ENCODE measurements around the gene LRTM2. TPM values are rescaled to one million over a fixed set of nuclear protein-coding genes. Genes with fewer than 3 reads are reported as not detected.

Gene LRTM2
- total RNA-seq, 1 experiment from 2014 or later = not detected

- ChIA-PET POLR2A (ENCODE audit: unreplicated experiment) (interaction anchor here (0.6 kb wide), 1 partner anchor 21 kb away, joined by 19 read pairs; no protein-coding TSS in a partner anchor), CTCF (no interaction called here)
- H3K4me3 ChIP-seq (ENCODE audit: low read length) = no peak overlapping the region
- no peak overlapping the region for H3K4me2 ChIP-seq (ENCODE audit: low read length)
- no peak overlapping the region for H3K27ac ChIP-seq (ENCODE audit: low read length)
- H4K20me1 ChIP-seq (ENCODE audit: low read length) = no peaks in the 10 kb centered on the region
- TF ChIP-seq EZH2phosphoT487 (IDR thresholded peaks at IDR 0.05; ENCODE audit: borderline replicate concordance, low read length) = no peak
- no peak for TF ChIP-seq EZH2 (IDR thresholded peaks at IDR 0.05; ENCODE audit: low read length, unreplicated experiment)
- TF ChIP-seq, protein P1, sequence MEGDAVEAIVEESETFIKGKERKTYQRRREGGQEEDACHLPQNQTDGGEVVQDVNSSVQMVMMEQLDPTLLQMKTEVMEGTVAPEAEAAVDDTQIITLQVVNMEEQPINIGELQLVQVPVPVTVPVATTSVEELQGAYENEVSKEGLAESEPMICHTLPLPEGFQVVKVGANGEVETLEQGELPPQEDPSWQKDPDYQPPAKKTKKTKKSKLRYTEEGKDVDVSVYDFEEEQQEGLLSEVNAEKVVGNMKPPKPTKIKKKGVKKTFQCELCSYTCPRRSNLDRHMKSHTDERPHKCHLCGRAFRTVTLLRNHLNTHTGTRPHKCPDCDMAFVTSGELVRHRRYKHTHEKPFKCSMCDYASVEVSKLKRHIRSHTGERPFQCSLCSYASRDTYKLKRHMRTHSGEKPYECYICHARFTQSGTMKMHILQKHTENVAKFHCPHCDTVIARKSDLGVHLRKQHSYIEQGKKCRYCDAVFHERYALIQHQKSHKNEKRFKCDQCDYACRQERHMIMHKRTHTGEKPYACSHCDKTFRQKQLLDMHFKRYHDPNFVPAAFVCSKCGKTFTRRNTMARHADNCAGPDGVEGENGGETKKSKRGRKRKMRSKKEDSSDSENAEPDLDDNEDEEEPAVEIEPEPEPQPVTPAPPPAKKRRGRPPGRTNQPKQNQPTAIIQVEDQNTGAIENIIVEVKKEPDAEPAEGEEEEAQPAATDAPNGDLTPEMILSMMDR (conservative IDR thresholded peaks at IDR 0.05; ENCODE audit: low read depth, low read length) = no peak
- H3K4me1 ChIP-seq (ENCODE audit: insufficient read depth, low read length) = no peaks in the 10 kb centered on the region
- no peak overlapping the region for H2AFZ ChIP-seq (ENCODE audit: low read length)
- H3F3A ChIP-seq (ENCODE audit: low read length, unreplicated experiment) = no peaks in the 10 kb centered on the region
- H3K9ac ChIP-seq (ENCODE audit: low read length) = no peak overlapping the region
- no peaks in the 10 kb centered on the region for H3K9me3 ChIP-seq (ENCODE audit: low read length)
- H3K79me2 ChIP-seq (ENCODE audit: low read length) = no peaks in the 10 kb centered on the region
- ATAC-seq = no peak
- no TSS peak for BruUV-seq (replicated peaks)
- no peaks in the 10 kb centered on the region for H3K9me2 ChIP-seq (replicated peaks; ENCODE audit: low read length)
- H3K36me3 ChIP-seq (ENCODE audit: low read depth, low read length) = no peaks in the 10 kb centered on the region
- intact Hi-C loops (cut with micrococcal nuclease) = no loop called here
- peaks cover 77% of the 10 kb centered on the region for H3K27me3 ChIP-seq (ENCODE audit: low read length)
- DNase-seq = no peak
Observed at GRCh38 chr12:1870998-1871917, 50.9 kb downstream of the LRTM2 start.

DNA sequence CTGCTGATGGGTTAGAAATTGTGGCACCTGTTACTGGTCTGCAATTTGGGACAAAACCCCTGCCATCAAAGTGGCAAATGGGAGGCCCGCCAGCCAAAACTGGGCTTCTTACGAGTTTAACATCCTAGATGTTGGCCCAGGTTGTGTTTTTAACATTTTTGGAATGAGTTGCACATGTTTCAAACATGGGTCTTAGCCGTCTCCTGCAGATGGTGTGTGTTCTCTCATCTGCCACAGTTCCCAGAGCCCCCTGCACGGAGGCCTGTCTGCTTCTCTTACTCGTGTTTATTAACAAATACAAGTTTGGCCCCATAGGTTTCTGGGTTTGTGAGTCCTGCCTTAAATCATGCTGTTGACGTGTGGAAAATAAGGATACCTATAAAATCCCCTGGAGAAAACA, 51.6 kb downstream of the LRTM2 start:
- Histone ChIP-seq H3K4me2 (ENCODE audit: low read length) (no peak overlapping the region), H3K9me2 (replicated peaks; ENCODE audit: low read length) (no peaks in the 10 kb centered on the region), H3K79me2 (ENCODE audit: low read length) (no peaks in the 10 kb centered on the region), H3K4me3 (ENCODE audit: low read length) (no peak overlapping the region), H3K4me1 (ENCODE audit: insufficient read depth, low read length) (no peaks in the 10 kb centered on the region), H3K27me3 (ENCODE audit: low read length) (peaks cover 79% of the 10 kb centered on the region), H3K36me3 (ENCODE audit: low read depth, low read length) (no peaks in the 10 kb centered on the region), H3K9me3 (ENCODE audit: low read length) (no peaks in the 10 kb centered on the region), H4K20me1 (ENCODE audit: low read length) (no peaks in the 10 kb centered on the region), H3K9ac (ENCODE audit: low read length) (no peak overlapping the region), H3K27ac (ENCODE audit: low read length) (no peak overlapping the region), H2AFZ (ENCODE audit: low read length) (no peak overlapping the region), H3F3A (ENCODE audit: low read length, unreplicated experiment) (no peaks in the 10 kb centered on the region)
- ATAC-seq = no peak
- intact Hi-C loops (cut with micrococcal nuclease) = no loop called here
- ChIA-PET CTCF (no interaction called here), POLR2A (ENCODE audit: unreplicated experiment) (no interaction called here)
- no peak for DNase-seq
- no TSS peak for BruUV-seq (replicated peaks)
- TF ChIP-seq EZH2 (IDR thresholded peaks at IDR 0.05; ENCODE audit: low read length, unreplicated experiment) (no peak), EZH2phosphoT487 (IDR thresholded peaks at IDR 0.05; ENCODE audit: borderline replicate concordance, low read length) (no peak)
- TF ChIP-seq, protein P1 (conservative IDR thresholded peaks at IDR 0.05; ENCODE audit: low read depth, low read length) = no peak

GRCh38 chr12:1872448-1872847, 52.1 kb downstream of the LRTM2 start:
- H2AFZ ChIP-seq (ENCODE audit: low read length) = no peak overlapping the region
- no TSS peak for BruUV-seq (replicated peaks)
- DNase-seq = no peak
- H3K79me2 ChIP-seq (ENCODE audit: low read length) = no peaks in the 10 kb centered on the region
- ChIA-PET CTCF (no interaction called here), POLR2A (ENCODE audit: unreplicated experiment) (no interaction called here)
- no peak overlapping the region for H3K9ac ChIP-seq (ENCODE audit: low read length)
- peaks cover 74% of the 10 kb centered on the region for H3K27me3 ChIP-seq (ENCODE audit: low read length)
- H3K4me1 ChIP-seq (ENCODE audit: insufficient read depth, low read length) = no peaks in the 10 kb centered on the region
- no peak for ATAC-seq
- TF ChIP-seq, protein P1 (conservative IDR thresholded peaks at IDR 0.05; ENCODE audit: low read depth, low read length) = no peak
- TF ChIP-seq EZH2phosphoT487 (IDR thresholded peaks at IDR 0.05; ENCODE audit: borderline replicate concordance, low read length) = no peak
- TF ChIP-seq EZH2 (IDR thresholded peaks at IDR 0.05; ENCODE audit: low read length, unreplicated experiment) = no peak
- no peaks in the 10 kb centered on the region for H3K36me3 ChIP-seq (ENCODE audit: low read depth, low read length)
- no peaks in the 10 kb centered on the region for H3K9me2 ChIP-seq (replicated peaks; ENCODE audit: low read length)
- no peaks in the 10 kb centered on the region for H3K9me3 ChIP-seq (ENCODE audit: low read length)
- no peak overlapping the region for H3K27ac ChIP-seq (ENCODE audit: low read length)
- no peaks in the 10 kb centered on the region for H3F3A ChIP-seq (ENCODE audit: low read length, unreplicated experiment)
- H4K20me1 ChIP-seq (ENCODE audit: low read length) = no peaks in the 10 kb centered on the region
- no peak overlapping the region for H3K4me2 ChIP-seq (ENCODE audit: low read length)
- intact Hi-C loops (cut with micrococcal nuclease) = no loop called here
- no peak overlapping the region for H3K4me3 ChIP-seq (ENCODE audit: low read length)

All from PC-3 (cell line).